Endothelial cell (in vitro differentiated cells): ENCODE measurements around the gene BLOC1S1. TPM values are rescaled to one million over a fixed set of nuclear protein-coding genes. Genes with fewer than 3 reads are reported as not detected.
A peak's percentile ranks its signal among the peaks of the same experiment; 100 is the strongest.

Source experiments
- DNase-seq: peaks from one replicate; pipeline ENCODE4 v3.0.0; 2021; ENCODE audit warnings: low spot score
- H3K27ac Mint-ChIP-seq: one replicate; pipeline ENCODE4 v1.8.0; 2021; ENCODE audit warnings: mixed read lengths, inconsistent platforms; ENCODE audit not compliant: unreplicated experiment
- H3K27me3 Mint-ChIP-seq: one replicate; pipeline ENCODE4 v1.8.0; 2021; ENCODE audit warnings: mild to moderate bottlenecking, moderate library complexity, mixed read lengths, inconsistent platforms; ENCODE audit not compliant: unreplicated experiment
- H3K36me3 Mint-ChIP-seq: one replicate; pipeline ENCODE4 v1.8.0; 2021; ENCODE audit warnings: mild to moderate bottlenecking, low read depth, mixed read lengths, inconsistent platforms; ENCODE audit not compliant: unreplicated experiment
- H3K4me1 Mint-ChIP-seq: one replicate; pipeline ENCODE4 v1.8.0; 2021; ENCODE audit warnings: mild to moderate bottlenecking, mixed read lengths, inconsistent platforms; ENCODE audit not compliant: unreplicated experiment
- H3K4me3 Mint-ChIP-seq: one replicate; pipeline ENCODE4 v1.8.0; 2021; ENCODE audit warnings: mild to moderate bottlenecking, mixed read lengths, inconsistent platforms; ENCODE audit not compliant: unreplicated experiment
- H3K9me3 Mint-ChIP-seq: one replicate; pipeline ENCODE4 v1.8.0; 2021; ENCODE audit warnings: mixed read lengths, inconsistent platforms; ENCODE audit not compliant: unreplicated experiment
- CTCF ChIP-seq: fragments of 200-600 bp; sonication (generic); IDR thresholded peaks from one replicate; pipeline ENCODE4 v1.5.0; 2021; ENCODE audit warnings: antibody characterized with exemption; ENCODE audit not compliant: unreplicated experiment
- total RNA-seq: library from RNA; stranded (reverse); fragmentation: NEBNext Ultra II Directional; extraction: Animal tissue kit (Norgen Biotek cat#: 25700); gene quantifications from one replicate; pipeline ENCODE4 v1.2.1, GENCODE V29; 2021; ENCODE audit not compliant: unreplicated experiment

Gene BLOC1S1
- total RNA-seq, 1 donor from 2014 or later, result 66.5 TPM

GRCh38 chr12:55707841-55708694, 7.8 kb upstream of the BLOC1S1 start, which contains the start of gene ITGA7:
Gene ITGA7, minus strand, starts transcription at chr12:55707904. Its CDS starts 222 bp downstream, at chr12:55707682.
- peaks cover 3% of the 10 kb centered on the region for H3K36me3 Mint-ChIP-seq
- H3K27me3 Mint-ChIP-seq, result peaks cover 15% of the 10 kb centered on the region
- H3K27ac Mint-ChIP-seq, result peak within 1 kb of the TSS; percentile 44
- no peak for TF ChIP-seq CTCF
- peak within 1 kb of the TSS; percentile 84 for H3K4me3 Mint-ChIP-seq
- H3K9me3 Mint-ChIP-seq, result no peaks in the 10 kb centered on the region
- peaks cover 12% of the 10 kb centered on the region for H3K4me1 Mint-ChIP-seq
- DNase-seq, result peak; percentile 66

GRCh38 chr12:55708695-55709233, 7.1 kb upstream of the BLOC1S1 start:
- peaks cover 12% of the 10 kb centered on the region for H3K4me1 Mint-ChIP-seq
- H3K27me3 Mint-ChIP-seq, result peaks cover 13% of the 10 kb centered on the region
- H3K36me3 Mint-ChIP-seq, result peaks cover 3% of the 10 kb centered on the region
- DNase-seq, result no peak
- no peak for TF ChIP-seq CTCF
- H3K4me3 Mint-ChIP-seq, result peak overlapping the region; percentile 84
- H3K27ac Mint-ChIP-seq, result peak overlapping the region; percentile 44
- no peaks in the 10 kb centered on the region for H3K9me3 Mint-ChIP-seq

- DNase-seq, result no peak
- no peaks in the 10 kb centered on the region for H3K9me3 Mint-ChIP-seq
- H3K27ac Mint-ChIP-seq, result no peak overlapping the region
- H3K4me1 Mint-ChIP-seq, result peaks cover 23% of the 10 kb centered on the region
- TF ChIP-seq CTCF, result no peak
- no peak overlapping the region for H3K4me3 Mint-ChIP-seq
- H3K27me3 Mint-ChIP-seq, result peaks cover 25% of the 10 kb centered on the region
- H3K36me3 Mint-ChIP-seq, result peaks cover 7% of the 10 kb centered on the region
These were observed 3.9 kb upstream of the BLOC1S1 start for GRCh38 chr12:55711786-55712553.

- TF ChIP-seq CTCF, result no peak
These were observed 3.0 kb upstream of the BLOC1S1 start for GRCh38 chr12:55712700-55713415.

More at GRCh38 chr12:55712700-55713415, 3.0 kb upstream of the BLOC1S1 start:
- H3K27me3 Mint-ChIP-seq, result peaks cover 27% of the 10 kb centered on the region
- no peak for DNase-seq
- H3K4me3 Mint-ChIP-seq, result no peak overlapping the region
- H3K27ac Mint-ChIP-seq, result no peak overlapping the region
- H3K36me3 Mint-ChIP-seq, result peaks cover 7% of the 10 kb centered on the region
- H3K9me3 Mint-ChIP-seq, result no peaks in the 10 kb centered on the region
- H3K4me1 Mint-ChIP-seq, result peaks cover 32% of the 10 kb centered on the region
